NCI-H69 (cell line): ENCODE measurements around the gene FAHD2A.
"Not testable (repeated sequence)": the region's sequence is repeated elsewhere in the genome, so short reads cannot be mapped to it uniquely, and the experiment has no call there.

ENCODE experiments used
- DNase-seq: peaks from one replicate; lab custom pipeline; 2025; lab: John Stamatoyannopoulos, UW

Gene FAHD2A, protein sequence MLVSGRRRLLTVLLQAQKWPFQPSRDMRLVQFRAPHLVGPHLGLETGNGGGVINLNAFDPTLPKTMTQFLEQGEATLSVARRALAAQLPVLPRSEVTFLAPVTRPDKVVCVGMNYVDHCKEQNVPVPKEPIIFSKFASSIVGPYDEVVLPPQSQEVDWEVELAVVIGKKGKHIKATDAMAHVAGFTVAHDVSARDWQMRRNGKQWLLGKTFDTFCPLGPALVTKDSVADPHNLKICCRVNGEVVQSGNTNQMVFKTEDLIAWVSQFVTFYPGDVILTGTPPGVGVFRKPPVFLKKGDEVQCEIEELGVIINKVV

DNA sequence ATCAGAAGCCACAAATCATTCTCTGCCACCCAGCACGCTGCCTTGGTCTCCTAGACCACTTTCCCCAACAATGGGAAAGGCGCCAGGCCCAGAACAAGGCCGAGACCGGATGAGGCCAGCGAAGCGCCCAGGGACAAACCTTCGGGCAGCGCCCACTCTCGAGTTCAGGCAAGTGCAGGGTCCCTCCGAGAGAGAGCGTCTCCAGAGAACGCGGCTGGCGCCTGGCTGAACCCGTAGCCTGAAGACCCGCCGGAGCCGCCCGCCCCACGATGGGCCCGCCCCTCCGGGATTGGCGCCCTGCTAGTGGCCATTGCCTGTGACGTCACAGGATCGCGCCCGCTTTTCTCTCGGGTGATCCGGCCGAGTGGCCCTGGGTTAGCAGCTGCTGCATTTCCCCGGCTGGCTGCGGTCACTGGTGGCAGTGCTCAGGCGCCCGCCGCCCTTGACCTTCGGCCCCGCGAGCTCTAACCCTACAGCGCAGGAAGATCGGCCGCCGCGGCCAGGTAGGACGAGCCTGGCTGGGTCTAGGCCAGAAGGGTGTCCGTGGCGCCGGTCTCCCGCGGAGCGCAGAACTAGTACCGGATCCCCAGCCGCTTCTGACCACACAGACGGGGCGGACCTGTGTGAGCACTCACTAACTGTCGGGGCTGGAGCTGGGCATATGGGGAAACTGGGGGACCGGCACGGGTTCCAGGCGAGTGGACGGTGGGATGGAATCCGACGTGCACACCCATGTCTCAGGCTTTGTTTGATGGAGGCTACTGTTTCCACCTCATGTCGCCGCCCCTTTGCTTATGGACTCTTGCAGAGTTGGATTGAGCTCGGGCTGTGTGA lies at the start of gene FAHD2A:
TSS of gene FAHD2A (plus strand) at position 339 of the 834 bp plus-strand sequence. CDS start 2,851 bp downstream, outside the sequence.
- DNase-seq: peak; percentile 91

DNA sequence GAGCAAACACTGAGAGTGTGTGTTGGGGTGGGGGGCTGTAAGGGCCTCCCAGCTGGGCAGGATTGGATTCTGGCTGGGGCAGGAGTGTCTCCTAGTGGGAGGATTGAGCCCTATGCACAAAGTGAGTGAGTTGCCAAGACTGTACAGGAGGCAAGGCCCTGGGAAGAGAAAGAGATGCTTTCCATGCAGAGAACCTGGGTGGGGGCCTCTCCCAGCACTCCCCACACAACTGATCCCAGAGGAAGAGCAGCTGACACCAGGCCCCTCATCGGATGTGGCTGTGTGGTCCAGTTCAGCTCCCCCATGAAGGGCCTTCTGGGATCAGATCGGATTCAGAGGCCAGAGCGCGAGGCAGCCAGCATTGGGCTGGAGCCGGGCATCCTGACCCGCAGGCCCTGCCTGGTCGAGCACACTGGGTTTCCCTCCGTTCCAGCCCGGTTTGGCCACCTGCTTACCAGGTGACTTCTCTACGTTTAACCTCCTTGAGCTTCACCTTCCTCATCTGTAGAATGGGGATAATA lies 49.4 kb upstream of the FAHD2A start:
- no peak for DNase-seq

DNA sequence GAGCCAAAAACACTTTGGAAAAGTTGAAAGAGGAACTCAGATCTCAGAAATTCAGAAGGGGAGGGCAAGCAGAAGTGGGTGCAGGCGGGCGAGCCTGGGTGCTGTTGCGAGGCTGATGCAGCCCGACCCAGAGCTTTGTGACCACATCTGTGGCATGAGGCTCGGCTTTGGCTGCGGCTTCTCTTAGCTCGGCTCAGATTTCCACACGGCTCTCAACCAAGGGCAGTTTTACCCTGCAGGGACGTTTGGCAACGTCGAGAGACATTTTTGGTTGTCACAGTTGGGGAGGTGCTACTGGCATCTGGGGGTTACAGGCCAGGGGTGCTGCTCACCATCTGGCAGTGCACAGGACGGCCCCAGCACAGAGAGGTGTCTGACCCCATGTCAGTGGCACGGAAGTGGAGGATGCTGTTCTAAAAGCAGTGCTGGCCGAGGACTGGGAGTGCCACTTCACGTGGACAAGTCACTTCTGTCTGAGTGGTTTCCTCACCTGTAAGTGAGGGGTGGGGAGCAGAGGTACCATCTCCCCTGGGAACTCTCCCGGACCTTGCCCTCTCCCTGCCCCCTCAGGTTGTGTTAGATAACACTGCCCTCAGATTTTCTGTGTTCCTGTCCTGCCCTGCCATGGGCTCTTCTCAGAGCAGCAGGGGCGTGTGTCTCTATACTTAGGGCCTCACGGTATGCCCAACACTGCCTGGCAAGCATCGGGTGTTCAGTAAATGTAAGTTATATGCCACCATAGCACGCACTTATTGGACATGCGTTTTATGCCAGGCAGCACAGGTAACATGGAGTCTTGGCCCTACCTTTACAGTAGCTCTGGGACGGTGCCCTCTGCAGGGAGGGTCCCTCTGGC lies 48.7 kb upstream of the FAHD2A start:
- no peak for DNase-seq

DNA sequence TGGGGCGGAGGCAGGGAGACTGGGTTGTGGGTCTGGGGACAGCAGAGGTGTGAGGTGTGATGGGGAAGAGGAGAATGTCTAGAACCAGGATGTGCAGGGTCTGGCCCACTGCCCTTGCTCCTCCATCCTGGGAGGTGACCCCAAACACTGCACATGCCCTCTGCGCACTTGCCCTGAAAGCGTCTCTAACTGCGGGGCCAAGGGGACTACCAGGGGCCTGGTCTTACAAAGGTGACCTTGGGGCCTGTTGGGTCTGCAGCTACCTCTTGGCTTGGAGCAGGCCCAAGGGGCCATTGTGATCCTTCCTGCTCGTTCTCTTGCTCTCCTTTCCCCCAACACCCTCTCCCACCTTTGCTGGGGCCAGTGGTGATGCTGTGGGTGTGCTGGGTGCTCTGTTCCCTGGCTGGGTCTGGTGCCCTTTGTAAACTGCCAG lies 48.0 kb upstream of the FAHD2A start:
- DNase-seq: no peak

DNA sequence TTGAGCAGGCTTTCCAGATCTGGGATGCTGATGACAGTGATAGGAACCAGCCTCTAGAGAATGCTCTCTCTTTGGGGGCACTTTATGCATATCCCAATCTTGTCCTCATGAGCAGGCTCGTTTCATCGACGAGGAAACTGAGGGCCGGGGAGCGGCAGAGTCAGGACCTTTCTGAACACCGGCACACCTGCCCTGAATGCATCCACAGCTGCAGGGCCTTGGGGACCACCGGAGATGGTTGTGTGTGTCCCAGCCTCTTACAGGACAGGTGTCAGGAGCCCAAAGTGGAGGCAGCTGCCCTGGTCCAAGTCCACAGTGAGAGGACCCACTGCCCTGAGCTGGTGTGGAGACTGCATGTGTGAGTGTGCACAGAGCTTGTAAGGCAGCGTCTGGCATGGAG lies 47.6 kb upstream of the FAHD2A start:
- no peak for DNase-seq

DNA sequence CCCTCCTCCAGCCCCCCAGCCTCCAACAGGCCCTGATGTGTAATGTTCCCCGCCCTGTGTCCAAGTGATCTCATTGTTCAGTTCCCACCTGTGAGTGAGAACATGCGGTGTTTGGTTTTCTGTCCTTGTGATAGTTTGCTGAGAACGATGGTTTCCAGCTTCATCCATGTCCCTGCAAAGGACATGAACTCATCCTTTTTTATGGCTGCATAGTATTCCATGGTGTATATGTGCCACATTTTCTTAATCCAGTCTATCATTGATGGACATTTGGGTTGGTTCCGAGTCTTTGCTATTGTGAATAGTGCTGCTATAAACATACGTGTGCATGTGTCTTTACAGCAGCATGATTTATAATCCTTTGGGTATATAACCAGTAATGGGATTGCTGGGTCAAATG lies 47.0 kb upstream of the FAHD2A start:
- not testable (repeated sequence) for DNase-seq

DNA sequence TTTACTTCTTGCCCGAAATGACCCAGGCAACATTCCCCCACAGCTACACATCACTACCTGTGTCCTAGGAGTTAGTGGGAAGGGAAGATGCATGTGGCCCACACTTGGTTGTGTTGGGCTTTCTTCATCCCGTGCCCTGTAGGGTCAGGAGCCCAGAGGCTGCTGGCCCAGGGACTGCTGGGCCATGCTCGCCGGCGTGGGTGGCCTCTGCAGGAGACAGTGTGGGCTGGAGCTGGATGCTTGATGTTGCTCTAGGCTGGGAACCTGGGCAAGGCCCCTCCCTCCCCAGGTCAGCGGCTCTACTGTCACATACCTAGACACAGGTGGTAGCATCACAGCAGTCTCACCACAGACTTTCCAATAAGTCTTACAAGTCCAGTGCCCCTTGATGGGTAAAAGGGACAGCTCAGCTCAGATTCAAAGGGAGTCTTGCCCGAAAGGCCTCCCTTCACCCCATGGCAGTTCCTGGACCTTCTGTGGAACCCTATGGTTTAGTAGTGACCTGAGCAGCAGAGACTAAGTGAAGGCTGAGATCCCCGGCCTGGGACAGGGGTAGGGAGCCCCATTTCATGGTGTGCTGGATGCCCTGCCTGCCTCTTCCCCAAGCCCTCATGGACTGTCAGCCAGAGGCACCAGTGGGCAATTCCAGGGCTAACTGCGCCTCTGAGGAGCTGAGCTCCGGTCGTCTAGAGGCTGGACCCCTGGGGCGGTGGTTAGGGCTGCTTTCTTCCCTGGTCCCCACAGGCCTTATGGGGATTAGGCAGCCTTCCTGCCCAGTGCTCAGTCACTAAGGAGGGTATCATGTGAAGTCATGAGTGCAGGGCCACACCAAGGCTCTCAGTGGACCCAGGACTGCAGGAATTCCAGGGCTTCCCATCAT lies 45.4 kb upstream of the FAHD2A start:
- DNase-seq: no peak

DNA sequence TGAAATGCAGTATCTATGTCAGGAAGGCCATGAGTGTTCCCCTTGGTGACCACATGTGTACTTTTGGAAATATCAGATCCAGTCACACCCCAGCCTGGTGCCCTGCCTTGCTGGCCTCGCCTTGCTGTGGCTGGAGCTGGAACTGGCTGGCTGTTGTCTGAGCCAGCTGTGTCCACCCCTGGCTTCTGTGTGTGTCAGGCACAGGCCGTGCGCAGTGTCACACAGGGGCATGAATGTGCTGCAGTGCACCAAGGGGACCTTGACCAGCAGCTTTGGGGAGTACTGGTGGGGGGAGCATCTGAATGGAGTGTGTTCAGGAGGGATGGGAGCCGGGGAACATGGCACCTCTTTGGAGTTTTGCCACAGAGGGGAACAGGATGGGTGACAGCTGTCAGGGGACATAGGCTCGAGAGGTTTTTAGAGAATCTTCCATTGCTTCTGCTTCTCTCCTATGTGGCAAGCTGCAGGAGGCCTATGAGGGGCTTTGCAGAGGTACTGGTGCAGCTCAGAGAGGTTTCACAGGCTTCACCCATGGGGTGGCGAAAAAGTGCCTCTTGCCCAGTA lies 44.7 kb upstream of the FAHD2A start:
- no peak for DNase-seq

DNA sequence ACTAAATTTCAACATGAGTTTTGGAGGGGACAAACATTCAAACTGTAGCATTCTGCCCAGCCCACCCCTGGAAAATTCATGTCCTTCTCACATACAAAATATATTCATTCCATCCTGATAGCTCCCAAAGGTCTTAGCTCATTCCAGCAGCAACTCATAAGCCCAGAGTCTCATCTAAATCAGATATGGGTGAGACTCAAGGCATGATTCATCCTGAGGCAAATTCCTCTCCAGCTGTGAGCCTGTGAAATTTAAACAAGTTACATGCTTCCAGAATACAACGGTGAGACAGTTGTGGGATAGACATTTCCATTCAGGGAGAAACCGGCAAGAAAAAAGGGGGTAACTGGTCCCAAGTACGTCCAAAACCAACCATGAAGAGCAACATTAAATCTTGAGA lies 43.5 kb upstream of the FAHD2A start:
- no peak for DNase-seq

DNA sequence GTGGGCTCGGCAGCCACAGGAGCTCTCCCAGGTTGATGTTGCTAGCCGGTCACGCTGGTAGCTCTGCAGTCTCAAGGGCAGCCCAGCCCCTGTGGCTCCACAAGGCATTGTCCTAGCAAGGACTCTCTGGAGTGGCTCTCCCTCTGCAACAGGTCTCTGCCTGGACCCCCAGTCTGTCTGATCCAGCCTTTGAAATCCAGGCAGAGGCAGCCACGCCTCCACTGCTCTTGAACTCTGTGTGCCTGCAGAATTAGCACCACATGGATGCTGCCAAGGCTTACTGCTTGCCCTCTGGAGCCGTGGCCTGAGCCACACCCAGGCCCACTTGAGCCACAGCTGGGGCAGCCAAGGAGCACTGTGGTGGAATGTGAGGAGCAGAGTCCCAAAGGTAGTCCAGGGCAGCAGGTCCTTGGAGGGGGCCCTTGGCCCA lies 43.0 kb upstream of the FAHD2A start:
- DNase-seq: no peak

DNA sequence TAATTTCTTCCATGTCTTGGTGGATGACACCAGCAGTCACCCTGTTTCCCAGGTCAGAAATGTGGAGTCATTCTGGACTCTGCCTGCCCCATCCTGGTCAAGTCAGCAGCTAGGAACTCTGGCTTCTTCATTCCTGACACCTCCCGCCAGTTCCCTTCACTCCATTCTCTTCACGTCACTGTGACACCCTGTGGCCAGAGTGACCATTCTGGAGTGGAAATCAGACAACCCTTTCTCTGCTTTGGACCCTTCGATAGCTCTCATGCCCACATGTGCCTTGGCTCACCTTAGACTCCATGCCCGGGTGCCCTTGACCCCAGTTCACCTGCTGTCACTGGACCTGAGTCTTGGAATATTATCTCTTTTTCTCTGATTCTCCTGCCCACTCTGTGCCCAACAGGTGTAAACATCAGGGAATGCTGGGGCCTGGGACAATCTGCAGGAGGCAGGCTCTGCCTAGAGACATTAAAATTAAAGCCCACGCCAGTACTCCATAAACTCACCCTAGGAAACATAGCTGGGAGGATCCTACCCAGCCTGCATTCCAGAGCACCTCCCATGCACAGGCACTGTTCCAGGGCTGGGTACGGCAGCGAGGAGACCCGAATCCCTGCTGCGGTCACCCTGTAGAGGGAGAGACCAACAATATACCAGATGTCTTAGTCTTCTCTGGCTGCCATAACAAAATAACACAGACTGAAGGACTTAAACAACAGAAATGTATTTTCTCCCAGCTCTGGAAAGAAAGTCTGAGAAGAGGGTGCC lies 41.1 kb upstream of the FAHD2A start:
- no peak for DNase-seq

DNA sequence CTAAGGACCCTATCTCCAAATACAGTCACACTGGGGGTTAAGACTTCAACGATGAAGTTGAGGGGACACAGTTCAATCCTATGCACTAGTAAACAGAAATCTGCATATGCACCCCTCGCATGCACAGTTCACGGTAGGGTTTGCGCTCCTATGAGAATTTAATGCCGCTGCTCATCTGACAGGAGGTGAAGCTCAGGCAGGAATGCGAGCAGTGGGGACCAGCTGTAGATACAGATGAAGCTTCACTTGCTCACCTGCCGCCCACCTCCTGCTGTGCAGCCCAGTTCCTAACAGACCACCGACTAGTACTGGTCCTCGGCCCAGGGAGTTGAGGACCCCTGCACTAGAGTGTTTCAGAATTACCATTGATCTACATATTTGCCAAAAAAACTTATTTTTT lies 40.0 kb upstream of the FAHD2A start:
- no peak for DNase-seq

DNA sequence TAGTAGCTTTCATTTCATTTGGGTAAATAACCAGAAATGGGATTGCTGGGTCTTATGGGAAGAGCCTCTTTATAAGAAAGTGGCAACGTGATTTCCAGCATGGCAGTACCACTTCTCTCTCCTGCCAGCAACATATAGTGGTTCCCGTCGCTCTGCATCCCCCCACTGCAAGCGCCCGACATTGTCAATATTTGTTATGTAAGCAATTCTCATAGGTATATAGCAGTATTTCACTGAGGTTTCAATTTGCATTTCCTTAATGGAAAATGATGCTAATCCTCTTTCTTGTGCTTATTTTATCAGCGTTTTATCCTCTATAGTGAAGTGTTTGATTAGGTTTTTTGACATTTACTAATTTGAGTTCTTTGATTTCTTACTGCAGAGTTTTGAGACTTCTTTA lies 36.0 kb upstream of the FAHD2A start:
- DNase-seq: no peak

DNA sequence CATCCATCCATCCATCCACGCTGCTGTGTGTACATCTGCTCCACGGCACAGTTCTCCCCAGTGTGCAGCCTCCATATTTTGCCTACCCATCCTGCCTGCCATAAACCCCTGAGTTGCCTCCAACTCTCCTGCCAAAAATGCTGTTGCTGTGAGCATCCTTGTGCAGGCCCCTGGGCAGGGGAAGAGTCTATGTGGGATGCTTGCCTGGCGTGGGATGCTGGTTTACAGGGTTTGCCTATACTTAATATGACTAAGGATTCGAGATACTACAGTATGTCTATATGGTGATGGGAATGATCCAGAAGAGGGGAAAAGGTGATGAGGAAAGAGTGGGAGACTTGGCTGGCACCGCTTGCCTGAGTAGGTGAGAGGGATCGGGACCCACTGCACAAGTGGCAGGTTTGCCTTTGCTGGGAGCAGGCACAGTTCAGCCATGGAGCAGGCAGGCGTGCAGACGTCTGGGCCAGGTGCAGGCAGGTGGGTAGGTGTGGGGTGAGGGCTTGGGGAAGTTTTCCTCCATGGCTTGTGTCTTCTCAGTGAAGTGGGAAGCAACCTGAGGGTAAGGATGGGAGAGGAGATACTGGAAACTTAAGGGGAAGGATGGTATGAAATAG lies 30.2 kb upstream of the FAHD2A start:
- DNase-seq: no peak

DNA sequence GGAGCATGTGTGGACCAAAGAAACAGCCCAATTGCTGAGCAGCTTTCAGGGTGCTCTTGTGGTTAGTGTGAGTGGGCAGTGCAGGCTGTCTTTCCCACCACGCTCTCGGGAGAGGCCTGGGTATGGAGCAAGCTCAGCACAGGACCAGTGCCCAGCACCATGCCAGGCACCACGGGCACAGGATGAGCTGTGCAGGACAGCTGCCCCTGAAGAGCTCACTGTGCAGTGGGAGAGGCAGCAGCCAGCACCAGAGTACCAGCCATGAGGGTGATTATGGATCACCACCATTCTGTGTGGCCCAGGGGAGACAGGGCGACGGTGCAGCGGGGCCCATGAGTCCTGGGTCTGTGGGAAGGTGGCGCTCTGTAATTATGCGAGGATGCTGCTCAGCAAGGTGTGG lies 29.7 kb upstream of the FAHD2A start:
- no peak for DNase-seq

DNA sequence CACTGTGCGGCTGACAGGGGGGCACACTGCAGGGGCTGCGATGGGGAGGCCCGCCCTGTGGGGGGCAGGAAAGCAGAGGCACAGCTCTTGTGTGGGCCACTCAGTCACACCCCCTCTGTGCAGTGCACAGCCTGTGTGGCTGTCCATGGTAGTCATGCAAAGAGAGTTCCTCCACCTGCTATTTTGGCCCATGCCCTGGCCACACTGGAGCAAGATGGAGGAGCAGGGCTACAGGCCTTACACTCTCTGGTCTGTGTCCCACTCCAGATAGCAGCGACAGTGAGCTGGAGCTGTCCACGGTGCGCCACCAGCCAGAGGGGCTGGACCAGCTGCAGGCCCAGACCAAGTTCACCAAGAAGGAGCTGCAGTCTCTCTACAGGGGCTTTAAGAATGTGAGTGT lies 28.5 kb upstream of the FAHD2A start:
- no peak for DNase-seq

DNA sequence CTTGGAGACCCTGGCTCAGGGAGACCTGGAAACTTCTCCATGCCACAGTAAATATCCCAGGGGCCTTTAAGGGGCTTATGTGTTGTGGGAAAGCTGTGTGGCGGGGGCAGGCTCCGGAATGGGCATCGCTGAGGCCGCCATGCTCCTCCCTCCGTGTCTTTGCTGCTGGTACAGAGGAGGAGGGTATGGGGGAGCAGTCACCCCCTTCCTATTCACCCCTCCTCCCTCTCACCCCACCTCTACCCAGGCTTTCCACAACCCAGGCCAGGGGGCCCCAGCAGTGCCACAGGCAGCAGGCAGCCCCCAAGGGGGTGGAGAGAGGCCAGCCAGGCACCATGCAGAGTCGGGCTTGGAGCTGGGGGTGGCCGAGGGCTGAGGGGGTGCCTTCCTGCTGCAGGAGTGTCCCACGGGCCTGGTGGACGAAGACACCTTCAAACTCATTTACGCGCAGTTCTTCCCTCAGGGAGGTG lies 28.0 kb upstream of the FAHD2A start:
- DNase-seq: no peak

DNA sequence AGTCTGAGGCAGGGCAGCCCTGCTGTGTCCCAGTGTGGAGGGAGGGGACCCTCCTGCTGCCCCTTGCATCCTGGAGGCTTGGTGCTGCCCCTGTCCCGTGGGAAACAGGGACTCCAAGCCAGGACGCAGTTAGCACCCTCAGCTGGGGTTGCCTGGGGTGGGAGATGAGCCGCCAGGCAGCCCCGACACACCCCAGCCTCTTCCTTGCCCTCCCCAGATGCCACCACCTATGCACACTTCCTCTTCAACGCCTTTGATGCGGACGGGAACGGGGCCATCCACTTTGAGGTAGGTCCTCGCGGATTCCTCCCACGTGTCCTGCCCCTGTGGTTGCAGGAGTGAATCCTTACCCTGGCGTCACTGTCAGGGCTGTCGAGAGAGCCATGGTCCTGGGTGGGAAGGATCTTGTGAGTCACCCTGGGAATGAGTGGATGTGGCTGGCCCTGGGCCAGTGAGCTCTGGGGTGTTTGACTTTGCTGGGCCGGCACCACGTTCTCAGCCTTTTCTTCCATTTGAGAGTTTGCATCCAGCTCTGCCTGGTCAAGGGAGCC lies 27.5 kb upstream of the FAHD2A start:
- DNase-seq: no peak

DNA sequence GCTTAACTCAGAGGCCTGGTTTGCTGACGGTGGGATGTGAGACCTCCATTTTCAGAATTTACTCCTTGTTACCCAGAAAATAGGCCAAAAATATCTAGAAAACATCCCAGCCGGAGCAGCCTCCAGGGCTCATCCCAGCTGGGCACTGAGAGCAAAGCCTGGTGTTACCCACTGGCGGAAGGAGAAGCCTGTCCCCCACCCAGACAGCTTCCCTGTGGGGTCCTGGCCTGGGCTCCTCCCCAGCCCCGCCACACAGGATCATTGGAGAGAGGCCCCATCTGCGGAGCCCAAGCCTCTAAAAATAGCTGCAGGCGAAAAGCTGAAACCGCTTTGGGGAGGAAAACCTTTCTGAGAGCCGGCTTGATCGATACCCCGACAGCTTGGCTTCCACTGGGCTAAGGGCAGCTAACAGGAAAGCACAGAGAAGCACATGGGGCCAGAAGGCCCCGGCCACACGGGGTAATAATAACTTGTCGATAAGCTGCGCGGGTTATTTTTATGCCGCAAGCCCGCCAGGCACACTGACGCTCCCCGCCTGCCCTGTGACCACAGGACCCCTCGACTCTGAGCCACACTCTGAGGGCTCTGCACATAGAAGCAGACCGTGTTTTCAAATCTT lies 26.9 kb upstream of the FAHD2A start:
- no peak for DNase-seq
